Skeletal muscle satellite cell (primary cell): Measurements from ENCODE around the gene DUS3L.

Experiments used
- H3K27me3 ChIP-seq: 2 replicates; pipeline ENCODE4 v1.7.0; 2013; ENCODE audit warnings: low read length; ENCODE audit not compliant: control insufficient read depth, insufficient read depth
- H3K36me3 ChIP-seq: 2 replicates; pipeline ENCODE4 v1.7.0; 2013; ENCODE audit warnings: mild to moderate bottlenecking, control low read depth, low read length; ENCODE audit not compliant: insufficient read depth
- H3K4me1 ChIP-seq: 2 replicates; pipeline ENCODE4 v1.7.0; 2013; ENCODE audit warnings: low read length; ENCODE audit not compliant: control insufficient read depth, insufficient read depth
- H3K4me2 ChIP-seq: 2 replicates; pipeline ENCODE4 v1.7.0; 2013; ENCODE audit warnings: mild to moderate bottlenecking, low read length
- H3K4me3 ChIP-seq: 2 replicates; pipeline ENCODE4 v1.7.0; 2013; ENCODE audit warnings: low read length
- H3K9ac ChIP-seq: 2 replicates; pipeline ENCODE4 v1.7.0; 2013; ENCODE audit warnings: mild to moderate bottlenecking, low read depth, low read length, moderate library complexity
- H3K9me3 ChIP-seq: replicated peaks from 2 replicates; pipeline ENCODE4 v1.7.0; 2013; ENCODE audit warnings: mild to moderate bottlenecking, control low read depth, low read length

The DUS3L gene

GRCh38 chr19:5817218-5817617 lies 26.3 kb upstream of the DUS3L start:
- Histone ChIP-seq H3K4me1 (no peaks in the 10 kb centered on the region), H3K9ac (no peak overlapping the region), H3K27me3 (peaks cover 24% of the 10 kb centered on the region), H3K4me2 (no peak overlapping the region), H3K4me3 (no peak overlapping the region), H3K36me3 (no peaks in the 10 kb centered on the region), H3K9me3 (no peaks in the 10 kb centered on the region)

DNA sequence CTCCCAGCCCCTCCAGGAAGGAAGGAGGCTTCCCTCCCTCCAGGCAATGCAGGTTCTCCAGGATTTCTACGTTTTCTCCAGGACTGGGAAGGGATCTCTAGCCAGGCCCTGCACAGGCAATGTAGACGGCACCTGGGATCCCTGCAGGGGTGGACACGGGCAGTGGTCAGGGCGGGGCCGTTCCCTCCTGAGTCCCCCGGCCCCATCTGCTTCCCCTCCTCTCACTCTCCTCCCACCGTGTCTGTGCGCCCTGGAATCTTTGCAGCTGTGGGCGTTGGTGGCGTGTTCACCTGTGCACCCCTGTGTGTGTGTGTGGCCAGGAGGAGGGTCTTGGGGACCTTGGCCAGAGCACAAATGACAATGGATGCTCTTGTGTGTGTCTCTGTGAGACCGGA lies 23.9 kb upstream of the DUS3L start:
- Histone ChIP-seq H3K9ac (no peak overlapping the region), H3K36me3 (no peaks in the 10 kb centered on the region), H3K9me3 (no peaks in the 10 kb centered on the region), H3K4me2 (no peak overlapping the region), H3K27me3 (peaks cover 22% of the 10 kb centered on the region), H3K4me1 (no peaks in the 10 kb centered on the region), H3K4me3 (no peak overlapping the region)

GRCh38 chr19:5814123-5814851 lies 23.3 kb upstream of the DUS3L start:
- Histone ChIP-seq H3K9ac (no peak overlapping the region), H3K9me3 (no peaks in the 10 kb centered on the region), H3K4me2 (no peak overlapping the region), H3K4me3 (no peak overlapping the region), H3K27me3 (peaks cover 22% of the 10 kb centered on the region), H3K4me1 (no peaks in the 10 kb centered on the region), H3K36me3 (no peaks in the 10 kb centered on the region)

DNA sequence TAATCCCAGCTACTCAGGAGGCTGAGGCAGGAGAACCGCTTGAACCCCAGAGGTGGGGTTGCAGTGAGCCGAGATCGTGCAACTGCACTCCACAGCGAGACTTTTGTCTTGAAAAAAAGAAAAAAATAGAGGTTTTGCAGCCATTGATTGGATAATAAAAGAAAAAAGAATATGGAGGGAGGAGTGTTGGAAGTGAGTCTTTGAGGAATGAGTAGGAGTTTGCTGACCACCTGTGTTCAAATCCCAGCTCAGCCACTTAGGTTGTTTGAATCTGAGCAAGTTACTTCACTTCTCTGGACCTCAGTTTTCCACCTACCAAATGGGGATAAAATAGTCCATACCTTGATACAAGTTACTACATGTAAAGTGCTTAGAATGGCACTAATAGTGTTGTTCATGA lies 20.2 kb upstream of the DUS3L start:
- no peak overlapping the region for H3K4me3 ChIP-seq
- no peak overlapping the region for H3K9ac ChIP-seq
- peaks cover 29% of the 10 kb centered on the region for H3K27me3 ChIP-seq
- no peaks in the 10 kb centered on the region for H3K9me3 ChIP-seq
- no peaks in the 10 kb centered on the region for H3K36me3 ChIP-seq
- H3K4me1 ChIP-seq: no peaks in the 10 kb centered on the region
- no peak overlapping the region for H3K4me2 ChIP-seq

DNA sequence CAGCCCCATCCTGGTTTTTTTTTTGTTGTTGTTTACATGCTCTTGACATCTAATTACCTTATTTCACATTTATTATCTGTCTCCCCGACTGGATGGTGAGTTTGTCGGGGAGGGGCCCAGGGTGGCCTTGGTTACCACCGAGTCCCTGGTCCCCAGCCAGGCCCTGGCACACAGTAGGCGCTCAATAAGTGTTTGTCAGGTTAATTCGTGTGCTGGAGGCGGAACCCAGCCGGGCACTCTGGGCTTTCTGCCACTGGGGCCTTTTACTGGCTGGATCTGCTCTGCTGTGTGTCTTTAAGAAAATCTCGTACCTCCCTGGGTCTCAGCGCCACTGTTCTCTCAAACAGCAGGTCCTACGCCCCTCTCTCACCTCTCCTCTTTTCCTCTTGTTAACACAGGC lies 18.5 kb upstream of the DUS3L start:
- H3K4me2 ChIP-seq: no peak overlapping the region
- H3K4me3 ChIP-seq: no peak overlapping the region
- H3K4me1 ChIP-seq: no peaks in the 10 kb centered on the region
- H3K27me3 ChIP-seq: peaks cover 31% of the 10 kb centered on the region
- H3K36me3 ChIP-seq: no peaks in the 10 kb centered on the region
- H3K9me3 ChIP-seq: no peaks in the 10 kb centered on the region
- no peak overlapping the region for H3K9ac ChIP-seq

DNA sequence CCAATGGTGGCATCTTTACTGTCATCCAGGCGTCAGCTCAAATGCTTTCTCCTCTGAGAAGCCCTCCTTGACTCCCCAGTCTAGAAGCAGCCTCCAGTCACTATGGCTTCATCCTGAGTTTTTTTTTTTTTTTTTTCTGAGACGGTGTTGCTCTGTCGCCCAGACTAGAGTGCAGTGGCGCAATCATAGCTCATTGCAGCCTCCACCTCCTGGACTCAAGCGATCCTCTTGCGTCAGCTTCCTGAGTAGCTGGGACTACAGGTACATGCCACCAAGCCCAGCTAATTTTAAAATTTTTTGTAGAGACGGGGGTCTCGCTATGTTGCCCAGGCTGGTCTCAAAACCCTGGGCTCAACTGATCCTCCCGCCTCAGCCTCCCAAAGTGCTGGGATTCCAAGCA lies 18.1 kb upstream of the DUS3L start:
- Histone ChIP-seq H3K27me3 (peaks cover 31% of the 10 kb centered on the region), H3K9ac (no peak overlapping the region), H3K4me3 (no peak overlapping the region), H3K4me2 (no peak overlapping the region), H3K9me3 (no peaks in the 10 kb centered on the region), H3K4me1 (no peaks in the 10 kb centered on the region), H3K36me3 (no peaks in the 10 kb centered on the region)

DNA sequence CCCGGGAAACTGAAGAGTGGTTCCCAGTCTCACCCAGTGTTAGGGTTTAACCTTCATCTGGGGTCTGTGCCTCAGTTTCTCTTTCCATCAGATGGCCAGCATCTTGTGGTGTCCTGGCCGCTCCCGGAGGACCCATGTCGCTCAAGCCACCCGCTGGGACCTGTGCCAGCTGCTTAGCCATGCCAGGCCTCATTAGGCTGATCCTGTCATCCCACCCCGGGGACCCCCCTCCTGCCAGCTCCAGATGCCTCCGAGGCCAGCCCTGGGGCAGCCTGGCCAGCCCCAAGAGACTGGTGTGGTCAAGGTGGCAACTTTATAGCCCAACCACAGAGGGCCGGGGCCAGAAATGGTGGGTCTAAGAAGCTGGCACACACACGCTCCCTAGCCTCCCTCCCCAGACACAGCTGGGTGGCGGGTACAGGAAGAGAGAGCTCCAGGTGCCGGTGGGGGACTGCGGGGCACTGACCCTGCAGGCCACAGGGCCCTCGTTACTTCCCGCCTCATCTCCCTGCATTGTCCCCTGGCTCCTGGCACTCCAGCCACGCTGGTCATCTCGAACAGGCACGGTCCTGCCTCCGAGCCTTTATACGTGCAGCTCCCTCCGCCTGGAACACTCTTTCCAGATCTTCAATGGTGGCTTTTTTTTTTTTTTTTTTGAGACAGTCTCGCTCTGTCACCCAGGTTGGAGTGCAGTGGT lies 17.3 kb upstream of the DUS3L start:
- Histone ChIP-seq H3K27me3 (peaks cover 32% of the 10 kb centered on the region), H3K9ac (no peak overlapping the region)

GRCh38 chr19:5806905-5807304 lies 15.9 kb upstream of the DUS3L start:
- Histone ChIP-seq H3K4me2 (no peak overlapping the region), H3K9ac (no peak overlapping the region)

More for the DNA sequence above, 17.3 kb upstream of the DUS3L start:
- no peak overlapping the region for H3K4me3 ChIP-seq
- no peak overlapping the region for H3K4me2 ChIP-seq
- no peaks in the 10 kb centered on the region for H3K36me3 ChIP-seq
- H3K9me3 ChIP-seq: no peaks in the 10 kb centered on the region
- H3K4me1 ChIP-seq: peaks cover 6% of the 10 kb centered on the region

DNA sequence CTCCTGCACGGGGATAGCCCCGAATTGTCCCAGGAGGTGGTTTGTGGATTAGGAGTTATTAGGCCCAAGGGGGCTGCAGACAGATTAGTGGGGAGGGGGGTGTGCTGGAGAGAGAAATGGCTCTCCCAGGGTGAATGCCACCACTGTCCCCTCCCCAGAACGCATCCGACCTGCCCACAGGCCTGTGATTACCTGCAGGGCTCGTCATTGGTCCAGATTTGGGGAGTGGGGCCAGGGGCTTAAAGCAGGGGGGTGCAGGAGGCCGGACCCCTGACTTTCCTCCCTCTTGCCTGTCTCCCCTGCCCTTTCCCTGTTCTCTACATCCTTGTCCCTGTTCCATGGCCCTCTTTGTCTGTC lies 15.1 kb upstream of the DUS3L start:
- Histone ChIP-seq H3K9ac (no peak overlapping the region), H3K27me3 (peaks cover 42% of the 10 kb centered on the region), H3K9me3 (no peaks in the 10 kb centered on the region), H3K4me3 (no peak overlapping the region), H3K4me1 (peaks cover 6% of the 10 kb centered on the region), H3K36me3 (no peaks in the 10 kb centered on the region), H3K4me2 (no peak overlapping the region)

More at GRCh38 chr19:5806905-5807304, 15.9 kb upstream of the DUS3L start:
- Histone ChIP-seq H3K9me3 (no peaks in the 10 kb centered on the region), H3K4me3 (no peak overlapping the region), H3K4me1 (peaks cover 6% of the 10 kb centered on the region), H3K27me3 (peaks cover 34% of the 10 kb centered on the region), H3K36me3 (no peaks in the 10 kb centered on the region)

- H3K4me2 ChIP-seq: no peak overlapping the region
- H3K9me3 ChIP-seq: no peaks in the 10 kb centered on the region
- H3K4me3 ChIP-seq: no peak overlapping the region
- H3K27me3 ChIP-seq: peaks cover 44% of the 10 kb centered on the region
- no peaks in the 10 kb centered on the region for H3K36me3 ChIP-seq
- no peak overlapping the region for H3K9ac ChIP-seq
- peaks cover 6% of the 10 kb centered on the region for H3K4me1 ChIP-seq
Measured at GRCh38 chr19:5805462-5806132, 14.6 kb upstream of the DUS3L start.

GRCh38 chr19:5804516-5805461 lies 13.8 kb upstream of the DUS3L start, which contains the start of gene NRTN:
Gene NRTN (plus strand): TSS chr19:5805067. CDS start chr19:5824166, 19,099 bp downstream.
- no peak within 1 kb of the TSS for H3K9ac ChIP-seq
- H3K9me3 ChIP-seq: no peaks in the 10 kb centered on the region
- peak within 1 kb of the TSS; percentile 61 for H3K4me3 ChIP-seq
- peak within 1 kb of the TSS; percentile 84 for H3K4me2 ChIP-seq
- no peaks in the 10 kb centered on the region for H3K36me3 ChIP-seq
- H3K4me1 ChIP-seq: peaks cover 6% of the 10 kb centered on the region
- H3K27me3 ChIP-seq: peaks cover 52% of the 10 kb centered on the region
